HG03432 (cell line): ENCODE data around the gene ZNF215.
"Not testable (repeated sequence)": the region's sequence is repeated elsewhere in the genome, so short reads cannot be mapped to it uniquely, and the experiment has no call there.

Source experiments
- ATAC-seq: cut with Tn5 transposase; IDR thresholded peaks from one replicate; pipeline ENCODE4 v1.9.1; 2021; ENCODE audit warnings: mild to moderate bottlenecking, moderate library complexity; ENCODE audit not compliant: unreplicated experiment

Gene ZNF215

GRCh38 chr11:6932145-6932544 is 5.9 kb downstream of the ZNF215 start:
- ATAC-seq: no peak

GRCh38 chr11:6941970-6942369 is 15.7 kb downstream of the ZNF215 start:
- no peak for ATAC-seq

GRCh38 chr11:6943131-6943530 is 16.9 kb downstream of the ZNF215 start:
- ATAC-seq: no peak

DNA sequence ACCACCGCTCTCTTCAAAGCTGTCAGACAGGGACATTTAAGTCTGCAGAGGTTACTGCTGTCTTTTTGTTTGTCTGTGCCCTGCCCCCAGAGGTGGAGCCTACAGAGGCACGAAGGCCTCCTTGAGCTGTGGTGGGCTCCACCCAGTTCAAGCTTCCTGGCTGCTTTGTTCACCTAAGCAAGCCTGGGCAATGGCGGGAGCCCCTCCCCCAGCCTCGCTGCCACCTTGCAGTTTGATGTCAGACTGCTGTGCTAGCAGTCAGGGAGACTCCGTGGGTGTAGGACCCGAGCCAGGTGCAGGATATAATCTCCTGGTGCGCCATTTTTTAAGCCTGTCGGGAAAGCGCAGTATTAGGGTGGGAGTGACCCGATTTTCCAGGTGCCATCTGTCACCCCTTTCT is 28.0 kb downstream of the ZNF215 start:
- ATAC-seq: not testable (repeated sequence)

DNA sequence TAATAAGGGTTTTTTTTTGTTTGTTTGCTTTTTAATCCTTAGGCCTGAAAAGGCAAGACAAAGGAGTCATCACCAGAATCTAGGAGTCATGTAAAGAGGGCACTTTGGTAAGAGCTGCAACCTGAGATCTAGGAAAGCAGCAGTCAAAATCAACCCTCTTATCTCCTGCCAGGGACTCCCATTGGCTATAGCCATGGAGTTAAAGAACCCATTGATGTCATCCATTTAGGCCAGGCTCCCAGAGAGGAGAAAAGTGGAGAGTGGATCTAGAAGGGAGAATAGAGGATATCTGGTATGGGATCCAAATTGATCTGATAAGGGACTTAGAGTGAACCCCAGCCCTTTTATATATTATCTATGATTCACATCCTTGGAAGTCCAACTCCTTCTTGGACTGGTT is 35.9 kb downstream of the ZNF215 start:
- no peak for ATAC-seq

GRCh38 chr11:6962673-6963072 is 36.4 kb downstream of the ZNF215 start:
- peak; percentile 91 for ATAC-seq

DNA sequence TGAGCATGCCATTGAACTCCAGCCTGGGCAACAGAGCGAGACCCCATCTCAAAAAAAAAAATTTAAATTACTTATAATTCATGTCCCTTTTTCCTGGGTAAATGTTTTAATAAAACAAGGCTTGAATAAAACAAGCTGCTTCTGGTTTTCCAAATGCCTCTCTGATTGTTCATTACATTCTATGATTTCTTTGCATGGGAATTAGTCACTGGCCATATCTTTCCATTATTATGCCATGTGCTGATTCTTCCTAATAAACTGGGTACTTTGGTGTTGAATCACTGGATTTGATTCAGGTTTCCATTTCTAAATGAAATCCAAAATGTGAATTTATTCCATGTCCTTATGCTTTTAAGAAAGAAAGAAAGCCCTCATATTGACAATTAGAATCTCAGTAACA is 42.6 kb downstream of the ZNF215 start:
- no peak for ATAC-seq

DNA sequence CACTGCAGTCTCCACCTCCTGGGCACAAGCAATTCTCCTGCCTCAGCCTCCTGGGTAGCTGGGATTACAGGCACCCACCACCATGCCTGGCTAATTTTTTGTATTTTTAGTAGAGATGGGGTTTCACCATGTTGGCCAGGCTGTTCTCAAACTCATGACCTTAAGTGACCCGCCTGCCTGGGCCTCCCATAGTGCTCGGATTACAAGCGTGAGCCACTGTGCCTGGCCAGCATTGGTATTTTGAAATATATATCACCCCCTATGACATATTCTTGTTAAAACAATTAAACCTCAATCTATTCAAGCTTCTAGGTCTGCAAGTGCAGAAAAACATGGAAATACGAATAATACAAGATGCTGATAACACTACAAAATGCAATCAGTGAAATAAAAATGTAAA is 43.6 kb downstream of the ZNF215 start:
- ATAC-seq: not testable (repeated sequence)

GRCh38 chr11:6979365-6979764 is 53.1 kb downstream of the ZNF215 start:
- no peak for ATAC-seq

- ATAC-seq: no peak
Measured at GRCh38 chr11:6986487-6986886, 60.3 kb downstream of the ZNF215 start.

GRCh38 chr11:6988506-6988905 is 62.3 kb downstream of the ZNF215 start:
- ATAC-seq: no peak

- no peak for ATAC-seq
Measured at GRCh38 chr11:6991227-6991626, 65.0 kb downstream of the ZNF215 start.

DNA sequence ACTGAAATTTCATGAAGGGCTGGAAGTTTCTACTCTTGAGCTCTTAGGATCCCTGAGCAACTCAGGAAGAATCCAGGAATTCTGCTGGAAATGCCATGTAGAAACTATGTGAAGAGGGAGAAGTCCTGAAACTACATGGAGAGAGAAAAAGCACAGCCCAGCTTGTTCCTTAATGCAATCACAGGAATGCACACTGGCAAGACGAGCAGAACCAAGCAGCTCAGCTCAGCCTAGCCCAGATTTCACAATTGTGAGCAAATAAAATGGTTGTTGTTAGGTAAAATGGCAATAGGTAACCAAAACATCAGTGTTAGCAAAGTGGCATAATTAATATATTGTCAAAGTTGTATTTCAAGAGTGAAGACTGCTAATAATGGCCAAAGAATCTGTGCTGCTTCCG is 65.8 kb downstream of the ZNF215 start:
- no peak for ATAC-seq

GRCh38 chr11:6992457-6993417 is 66.5 kb downstream of the ZNF215 start:
- ATAC-seq: no peak

GRCh38 chr11:6995703-6996102 is 69.5 kb downstream of the ZNF215 start:
- no peak for ATAC-seq

DNA sequence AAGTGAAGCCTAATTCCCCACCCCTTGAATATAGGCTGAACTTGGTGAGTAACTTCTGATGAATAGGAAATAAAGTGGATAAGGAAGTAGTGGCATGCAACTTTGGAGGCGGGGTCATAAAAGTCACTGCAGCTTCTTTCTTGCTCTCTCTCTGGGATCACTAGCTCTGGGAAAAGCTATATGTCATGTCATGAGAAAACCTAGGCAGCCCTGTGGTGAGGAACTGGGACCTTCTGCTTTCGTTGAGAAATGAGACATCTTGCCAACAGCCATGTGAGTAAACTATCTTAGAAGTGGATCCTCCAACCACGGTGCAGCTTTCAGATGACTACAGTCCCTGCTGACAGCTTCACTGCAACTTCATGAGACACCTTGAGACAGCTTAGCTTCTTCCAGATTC is 78.3 kb downstream of the ZNF215 start:
- no peak for ATAC-seq
